ENCODE measurements around the gene TBC1D8.

TBC1D8 gene

DNA sequence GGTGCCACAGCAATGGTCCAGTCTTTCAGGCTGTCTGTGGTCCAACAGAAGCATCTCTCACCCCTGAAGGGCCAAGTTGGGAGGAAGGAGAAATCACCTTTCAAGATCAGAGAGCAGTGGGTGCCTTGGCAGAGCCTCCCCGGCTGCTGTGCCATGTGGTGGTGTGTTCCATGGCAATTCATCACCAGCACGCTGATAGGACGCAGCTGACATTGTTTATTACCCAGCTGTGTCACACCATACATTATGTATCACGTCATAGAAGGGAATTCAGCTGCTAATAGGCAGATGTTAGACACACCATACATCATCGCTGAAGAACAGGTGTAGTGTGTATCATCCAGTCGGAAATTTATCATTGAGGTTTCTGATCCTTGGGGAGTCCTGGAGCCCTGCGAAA is 178.7 kb downstream of the TBC1D8 start:
- ATAC-seq (replicated peaks; ENCODE audit: extremely low read depth, poor library complexity, severe bottlenecking), result no peak
- no peaks in the 10 kb centered on the region for H3K9me3 Mint-ChIP-seq
- H3K27ac Mint-ChIP-seq (ENCODE audit: low read depth), result no peak overlapping the region
- H3K27me3 Mint-ChIP-seq, result peaks cover 12% of the 10 kb centered on the region
- H3K4me3 Mint-ChIP-seq, result no peak overlapping the region
- DNase-seq (ENCODE audit: low spot score in 2 of 2), result no peak
- H3K36me3 Mint-ChIP-seq (ENCODE audit: insufficient read depth), result peaks cover 1% of the 10 kb centered on the region
- no peaks in the 10 kb centered on the region for H3K4me1 Mint-ChIP-seq

DNA sequence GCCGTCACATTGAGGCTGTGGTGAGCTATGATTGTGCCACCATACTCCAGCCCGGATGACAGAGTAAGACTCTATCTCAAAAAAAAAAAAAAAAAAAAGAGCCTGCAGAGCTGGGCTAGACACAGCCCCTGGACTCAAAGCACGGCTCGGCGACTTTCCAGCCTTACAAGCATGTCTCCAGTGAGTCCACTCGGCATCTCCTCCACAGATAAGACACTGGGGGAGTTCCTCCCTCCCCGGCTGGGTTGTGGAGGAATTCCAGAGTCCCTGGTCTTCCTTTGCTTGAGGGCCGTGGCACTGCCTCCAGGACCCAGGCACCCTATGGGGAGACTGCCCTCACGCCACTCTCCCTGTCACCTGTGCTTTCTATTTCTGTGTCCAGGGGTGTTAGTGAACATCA is 180.0 kb downstream of the TBC1D8 start:
- H3K27ac Mint-ChIP-seq (ENCODE audit: low read depth), result no peak overlapping the region
- no peaks in the 10 kb centered on the region for H3K4me1 Mint-ChIP-seq
- H3K4me3 Mint-ChIP-seq, result no peak overlapping the region
- DNase-seq (ENCODE audit: low spot score in 2 of 2), result no peak
- peaks cover 11% of the 10 kb centered on the region for H3K27me3 Mint-ChIP-seq
- no peaks in the 10 kb centered on the region for H3K9me3 Mint-ChIP-seq
- peaks cover 1% of the 10 kb centered on the region for H3K36me3 Mint-ChIP-seq (ENCODE audit: insufficient read depth)
- ATAC-seq (replicated peaks; ENCODE audit: extremely low read depth, poor library complexity, severe bottlenecking), result no peak

DNA sequence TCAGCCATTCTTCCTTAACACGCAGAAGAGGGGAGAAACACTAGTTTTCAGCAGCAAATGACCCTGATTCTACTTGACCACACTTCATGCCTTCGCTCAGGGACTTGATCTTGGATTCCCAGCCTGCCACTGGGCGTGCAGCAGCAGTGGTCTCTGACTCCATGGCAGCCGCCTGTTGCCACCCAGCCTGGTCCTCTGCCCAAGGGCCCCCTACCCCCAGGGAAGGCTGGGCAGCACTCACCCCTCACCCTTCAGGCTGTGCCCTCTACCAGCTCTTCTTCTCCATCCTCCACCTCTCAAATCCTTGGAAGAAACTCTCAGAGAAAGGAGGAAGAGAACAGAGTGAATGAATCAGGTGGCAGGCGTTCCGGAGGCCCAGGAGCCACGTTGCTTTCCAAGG is 181.2 kb downstream of the TBC1D8 start:
- Mint-ChIP-seq H3K36me3 (ENCODE audit: insufficient read depth) (peaks cover 1% of the 10 kb centered on the region), H3K27ac (ENCODE audit: low read depth) (no peak overlapping the region), H3K27me3 (peaks cover 11% of the 10 kb centered on the region), H3K4me3 (no peak overlapping the region), H3K9me3 (no peaks in the 10 kb centered on the region), H3K4me1 (no peaks in the 10 kb centered on the region)
- no peak for DNase-seq (ENCODE audit: low spot score in 2 of 2)
- ATAC-seq (replicated peaks; ENCODE audit: extremely low read depth, poor library complexity, severe bottlenecking), result no peak

DNA sequence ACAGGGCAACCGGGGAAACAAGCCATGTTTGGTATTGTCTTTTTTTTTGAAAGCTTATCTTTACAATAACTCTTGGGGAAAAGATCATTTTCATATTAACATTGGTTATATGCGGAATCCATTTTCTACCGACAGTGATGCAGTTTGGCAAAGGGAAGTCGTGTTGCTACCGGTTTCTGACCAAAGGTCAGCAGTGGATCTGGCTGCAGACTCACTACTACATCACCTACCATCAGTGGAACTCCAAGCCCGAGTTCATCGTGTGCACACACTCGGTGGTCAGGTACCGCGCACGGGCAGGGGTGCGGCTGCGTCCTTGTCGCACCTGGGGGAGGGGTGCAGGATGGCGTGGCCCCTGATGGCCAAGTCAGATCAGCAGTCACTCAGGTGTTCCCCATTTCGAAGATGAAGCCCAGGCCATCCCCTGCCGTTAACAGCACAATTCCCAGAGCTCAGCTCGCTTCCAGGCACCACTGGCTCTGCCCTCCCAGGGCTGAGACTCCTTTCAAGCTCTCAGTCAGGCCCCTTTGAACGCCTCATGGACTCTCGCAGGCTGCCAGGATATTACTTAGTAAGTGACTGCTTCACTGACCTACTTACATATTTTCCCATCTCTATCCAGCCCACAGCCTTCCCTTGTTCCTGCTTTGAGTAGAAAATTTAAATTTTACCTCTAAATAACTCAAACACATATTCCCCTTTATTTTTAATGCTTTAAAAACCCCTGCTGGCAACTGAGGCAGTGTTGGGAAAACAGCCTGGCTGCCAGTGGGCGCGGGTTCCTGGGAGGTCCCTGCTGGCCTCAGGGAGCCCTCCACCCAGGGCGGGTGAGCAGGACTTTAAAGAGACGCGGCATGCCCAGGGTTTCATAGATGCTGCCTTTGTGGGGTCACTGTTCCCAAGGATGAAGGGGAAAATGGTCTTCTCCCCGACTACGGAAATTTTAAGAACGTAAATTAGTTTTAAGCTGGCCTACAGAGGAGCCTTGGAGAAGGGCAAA is 182.7 kb downstream of the TBC1D8 start:
- Mint-ChIP-seq H3K4me3 (no peak overlapping the region), H3K27me3 (peaks cover 11% of the 10 kb centered on the region), H3K4me1 (no peaks in the 10 kb centered on the region), H3K9me3 (no peaks in the 10 kb centered on the region), H3K36me3 (ENCODE audit: insufficient read depth) (peaks cover under 1% of the 10 kb centered on the region), H3K27ac (ENCODE audit: low read depth) (no peak overlapping the region)
- no peak for ATAC-seq (replicated peaks; ENCODE audit: extremely low read depth, poor library complexity, severe bottlenecking)
- DNase-seq (ENCODE audit: low spot score in 2 of 2), result no peak

DNA sequence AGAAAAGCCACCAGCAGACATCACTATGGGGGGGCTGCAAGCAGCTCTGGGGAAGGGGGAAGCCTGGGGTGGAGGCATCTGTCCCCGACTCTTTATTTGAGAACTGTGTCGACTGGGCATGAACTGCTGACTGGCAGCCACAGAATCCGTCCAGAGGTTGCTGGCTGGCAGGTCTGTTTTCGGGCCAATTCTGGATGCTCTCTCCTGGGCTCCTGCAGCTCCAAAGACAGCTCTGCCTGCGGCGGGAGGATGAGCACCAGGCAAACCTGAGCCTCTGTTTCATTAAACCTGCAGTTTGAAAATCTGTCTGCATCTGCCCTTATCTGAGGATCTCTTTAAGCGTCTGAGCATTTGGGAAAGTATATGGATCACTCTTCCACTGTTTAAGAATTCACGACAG is 183.5 kb downstream of the TBC1D8 start:
- no peak overlapping the region for H3K27ac Mint-ChIP-seq (ENCODE audit: low read depth)
- DNase-seq (ENCODE audit: low spot score in 2 of 2) (no peak), ATAC-seq (replicated peaks; ENCODE audit: extremely low read depth, poor library complexity, severe bottlenecking) (no peak)
- no peaks in the 10 kb centered on the region for H3K9me3 Mint-ChIP-seq
- H3K36me3 Mint-ChIP-seq (ENCODE audit: insufficient read depth), result no peaks in the 10 kb centered on the region
- H3K4me3 Mint-ChIP-seq, result no peak overlapping the region
- no peaks in the 10 kb centered on the region for H3K4me1 Mint-ChIP-seq
- H3K27me3 Mint-ChIP-seq, result peaks cover 11% of the 10 kb centered on the region

DNA sequence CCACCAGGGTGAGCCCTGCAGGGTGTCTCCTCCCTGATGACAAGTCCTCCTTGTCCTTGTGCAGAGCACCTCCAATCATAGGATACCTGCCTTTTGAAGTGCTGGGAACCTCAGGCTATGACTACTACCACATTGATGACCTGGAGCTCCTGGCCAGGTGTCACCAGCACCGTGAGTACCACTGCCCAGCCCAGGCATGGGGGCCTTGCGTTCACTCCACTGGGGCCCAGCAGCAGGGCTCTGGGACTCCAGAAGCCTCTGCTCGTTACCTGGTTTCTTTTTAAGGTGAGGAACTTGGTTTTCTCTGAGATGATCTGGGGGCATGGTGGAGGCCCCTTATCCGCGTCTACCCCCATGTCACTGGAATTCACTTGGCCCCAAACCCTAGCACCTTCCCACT is 185.6 kb downstream of the TBC1D8 start:
- Mint-ChIP-seq H3K27me3 (no peaks in the 10 kb centered on the region), H3K9me3 (no peaks in the 10 kb centered on the region), H3K36me3 (ENCODE audit: insufficient read depth) (no peaks in the 10 kb centered on the region), H3K4me1 (no peaks in the 10 kb centered on the region), H3K4me3 (no peak overlapping the region), H3K27ac (ENCODE audit: low read depth) (no peak overlapping the region)
- ATAC-seq (replicated peaks; ENCODE audit: extremely low read depth, poor library complexity, severe bottlenecking), result no peak
- DNase-seq (ENCODE audit: low spot score in 2 of 2), result no peak

DNA sequence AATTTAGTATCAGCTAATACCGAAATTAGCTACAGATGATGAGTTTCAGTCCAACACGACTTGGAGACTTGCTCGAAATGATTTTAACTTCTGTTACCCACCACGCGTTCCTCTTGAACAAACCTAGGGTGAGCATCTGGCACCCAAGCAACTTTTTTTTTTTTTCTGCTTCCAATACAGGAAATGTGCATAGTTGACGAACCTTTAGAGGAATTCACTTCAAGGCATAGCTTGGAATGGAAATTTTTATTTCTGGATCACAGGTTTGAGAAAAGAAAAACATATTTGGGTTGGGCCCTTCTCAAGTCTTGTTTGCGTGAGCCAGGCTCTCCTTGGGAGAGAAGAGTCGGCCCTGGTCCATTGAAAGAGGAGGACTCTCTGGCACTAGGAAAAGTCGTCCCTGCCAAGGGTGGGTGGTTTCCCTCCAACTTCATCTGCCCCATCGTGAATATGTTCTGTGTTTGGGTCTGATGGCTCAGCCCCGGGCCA is 186.5 kb downstream of the TBC1D8 start:
- Mint-ChIP-seq H3K27me3 (no peaks in the 10 kb centered on the region), H3K27ac (ENCODE audit: low read depth) (no peak overlapping the region), H3K9me3 (no peaks in the 10 kb centered on the region), H3K36me3 (ENCODE audit: insufficient read depth) (no peaks in the 10 kb centered on the region), H3K4me3 (no peak overlapping the region), H3K4me1 (no peaks in the 10 kb centered on the region)
- no peak for ATAC-seq (replicated peaks; ENCODE audit: extremely low read depth, poor library complexity, severe bottlenecking)
- DNase-seq (ENCODE audit: low spot score in 2 of 2), result no peak

DNA sequence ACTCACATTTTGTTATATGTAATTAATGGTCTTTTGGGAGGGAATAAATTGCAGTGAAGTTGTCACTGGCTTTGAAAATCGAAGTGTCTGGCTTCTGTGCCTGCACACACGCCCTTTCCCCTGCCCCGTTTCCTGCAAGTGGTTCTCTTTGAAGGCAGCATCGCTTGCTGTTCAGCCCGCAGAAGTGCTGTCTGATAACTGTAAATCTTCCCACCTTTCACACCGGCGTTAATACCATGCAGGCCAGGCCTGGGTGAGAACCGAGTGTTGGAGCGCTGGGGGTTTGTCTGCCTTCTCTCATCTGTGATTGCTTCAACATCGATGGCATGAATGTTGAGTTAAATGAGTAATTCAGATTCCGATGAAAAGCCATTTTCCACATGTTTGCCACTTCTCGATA is 187.0 kb downstream of the TBC1D8 start:
- DNase-seq (ENCODE audit: low spot score in 2 of 2) (no peak), ATAC-seq (replicated peaks; ENCODE audit: extremely low read depth, poor library complexity, severe bottlenecking) (peak; percentile 56)
- H3K4me3 Mint-ChIP-seq, result no peak overlapping the region
- no peaks in the 10 kb centered on the region for H3K27me3 Mint-ChIP-seq
- no peak overlapping the region for H3K27ac Mint-ChIP-seq (ENCODE audit: low read depth)
- no peaks in the 10 kb centered on the region for H3K36me3 Mint-ChIP-seq (ENCODE audit: insufficient read depth)
- H3K4me1 Mint-ChIP-seq, result no peaks in the 10 kb centered on the region
- H3K9me3 Mint-ChIP-seq, result no peaks in the 10 kb centered on the region

DNA sequence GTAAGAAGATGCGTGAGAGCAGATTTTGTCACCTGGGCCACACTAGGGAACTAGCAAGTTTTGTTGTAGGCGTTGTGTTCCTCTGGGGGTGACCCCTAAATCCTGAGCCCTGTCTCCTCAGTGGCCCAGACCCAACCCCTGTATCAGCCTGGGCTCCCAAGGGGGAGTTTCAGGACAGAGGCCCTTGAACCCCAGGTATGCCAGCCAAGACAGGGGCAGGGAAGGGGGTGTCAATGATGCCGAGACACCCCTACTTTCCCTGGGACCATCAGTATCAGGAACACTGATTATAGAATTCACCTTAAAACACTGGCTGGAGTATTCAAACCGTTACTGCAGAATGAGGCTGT is 188.2 kb downstream of the TBC1D8 start:
- Mint-ChIP-seq H3K27ac (ENCODE audit: low read depth) (no peak overlapping the region), H3K4me1 (no peaks in the 10 kb centered on the region)

DNA sequence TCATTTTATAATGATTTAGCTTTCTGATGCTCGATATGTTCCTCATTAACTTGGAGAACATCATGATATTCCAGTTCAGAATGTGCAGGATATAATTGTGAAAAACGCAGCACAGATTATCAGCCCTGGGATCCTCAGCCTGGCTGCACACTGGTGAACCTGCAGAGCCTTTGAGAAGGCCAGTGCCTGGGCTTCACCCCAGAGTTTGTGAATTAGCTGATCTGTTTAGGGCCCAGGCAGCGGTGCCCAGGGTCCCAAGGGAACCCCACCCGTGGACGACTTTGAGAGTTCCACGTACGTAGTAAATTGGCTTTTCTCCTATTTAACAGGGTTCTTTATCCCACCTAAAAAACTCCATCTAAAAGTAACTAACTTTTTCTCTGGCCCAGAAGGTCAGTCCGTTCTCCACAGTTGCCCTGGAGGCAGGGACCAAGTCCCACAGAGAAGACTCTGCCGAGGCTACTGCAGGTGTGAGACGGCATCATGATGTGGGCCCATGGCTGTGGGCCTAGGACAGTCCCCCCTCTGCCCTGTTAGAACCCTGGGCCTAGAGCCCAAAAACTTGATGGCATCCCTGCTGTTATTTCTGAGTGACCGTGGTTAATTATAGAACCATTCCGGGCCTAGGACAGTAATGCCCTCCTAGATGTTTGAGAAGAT is 188.7 kb downstream of the TBC1D8 start:
- no peak overlapping the region for H3K4me3 Mint-ChIP-seq
- no peak for ATAC-seq (replicated peaks; ENCODE audit: extremely low read depth, poor library complexity, severe bottlenecking)

More for the DNA sequence above, 188.2 kb downstream of the TBC1D8 start:
- Mint-ChIP-seq H3K4me3 (no peak overlapping the region), H3K27me3 (no peaks in the 10 kb centered on the region), H3K9me3 (no peaks in the 10 kb centered on the region), H3K36me3 (ENCODE audit: insufficient read depth) (no peaks in the 10 kb centered on the region)
- DNase-seq (ENCODE audit: low spot score in 2 of 2) (no peak), ATAC-seq (replicated peaks; ENCODE audit: extremely low read depth, poor library complexity, severe bottlenecking) (no peak)

DNA sequence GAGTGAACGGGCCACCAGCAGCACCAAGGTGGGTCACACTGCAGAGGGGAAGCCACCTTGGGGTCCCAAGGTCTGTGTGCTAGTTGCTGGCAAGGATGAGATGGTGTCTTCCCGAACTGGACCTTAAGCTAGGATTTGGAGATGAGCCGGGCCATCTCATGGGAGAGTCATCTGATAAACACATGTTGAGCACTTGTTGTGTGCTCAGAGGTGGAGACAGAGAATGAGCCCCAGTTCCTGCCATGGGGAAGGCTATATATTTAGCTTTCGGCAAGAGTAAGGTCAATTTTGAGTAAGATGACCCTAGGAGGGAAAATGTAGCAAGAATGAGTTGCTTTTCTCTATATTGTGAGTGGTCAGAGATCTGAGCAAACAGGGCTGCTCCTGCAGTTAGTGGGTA is 190.5 kb downstream of the TBC1D8 start:
- Mint-ChIP-seq H3K4me3 (no peak overlapping the region), H3K27me3 (no peaks in the 10 kb centered on the region), H3K9me3 (no peaks in the 10 kb centered on the region), H3K4me1 (no peaks in the 10 kb centered on the region), H3K27ac (ENCODE audit: low read depth) (no peak overlapping the region), H3K36me3 (ENCODE audit: insufficient read depth) (no peaks in the 10 kb centered on the region)
- no peak for ATAC-seq (replicated peaks; ENCODE audit: extremely low read depth, poor library complexity, severe bottlenecking)
- DNase-seq (ENCODE audit: low spot score in 2 of 2), result no peak

More for the DNA sequence above, 188.7 kb downstream of the TBC1D8 start:
- DNase-seq (ENCODE audit: low spot score in 2 of 2), result no peak
- H3K9me3 Mint-ChIP-seq, result no peaks in the 10 kb centered on the region
- H3K27ac Mint-ChIP-seq (ENCODE audit: low read depth), result no peak overlapping the region
- H3K27me3 Mint-ChIP-seq, result no peaks in the 10 kb centered on the region
- H3K36me3 Mint-ChIP-seq (ENCODE audit: insufficient read depth), result no peaks in the 10 kb centered on the region
- H3K4me1 Mint-ChIP-seq, result no peaks in the 10 kb centered on the region

DNA sequence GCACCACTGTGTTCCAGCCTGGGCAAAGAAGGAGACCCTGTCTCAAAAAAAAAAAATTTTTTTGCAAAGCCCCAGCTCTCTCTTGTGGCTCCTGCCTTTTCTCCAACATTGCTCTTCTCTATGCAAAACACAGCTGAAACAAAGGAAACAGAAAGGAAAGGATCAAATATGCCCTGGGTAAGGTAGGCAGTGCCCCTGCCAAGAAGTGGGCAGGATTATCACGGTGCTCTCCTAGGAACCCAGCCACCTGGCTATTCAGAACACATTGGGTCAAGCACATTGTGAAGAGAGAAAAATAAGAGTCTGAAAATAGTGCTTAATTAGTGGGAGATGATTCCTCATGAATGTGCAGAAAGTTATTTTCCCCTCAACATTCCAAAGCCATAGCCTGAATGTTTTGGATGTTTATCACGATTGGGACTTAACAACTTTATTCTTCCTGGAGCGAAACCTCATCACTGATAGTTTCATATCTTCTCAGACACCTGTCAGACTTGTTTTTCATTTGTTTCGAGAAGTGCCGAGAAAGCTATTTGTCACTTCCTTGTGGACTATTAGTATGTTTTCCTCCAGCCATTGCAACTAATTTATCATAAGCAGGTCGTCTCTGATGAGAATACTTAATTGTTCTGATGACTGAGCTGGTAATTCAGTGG is 191.8 kb downstream of the TBC1D8 start:
- Mint-ChIP-seq H3K9me3 (no peaks in the 10 kb centered on the region), H3K36me3 (ENCODE audit: insufficient read depth) (no peaks in the 10 kb centered on the region), H3K4me3 (no peak overlapping the region), H3K27me3 (no peaks in the 10 kb centered on the region), H3K27ac (ENCODE audit: low read depth) (no peak overlapping the region), H3K4me1 (no peaks in the 10 kb centered on the region)
- DNase-seq (ENCODE audit: low spot score in 2 of 2) (no peak), ATAC-seq (replicated peaks; ENCODE audit: extremely low read depth, poor library complexity, severe bottlenecking) (no peak)

All from central memory CD8-positive, alpha-beta T cell (primary cell).